AG20443 (cell line): ENCODE results near the gene HACL1.
A peak's percentile ranks its signal among the peaks of the same experiment; 100 is the strongest.

ENCODE experiments used
- DNase-seq: peaks from one replicate; pipeline ENCODE4 v3.0.0; 2012; ENCODE audit warnings: low spot score, mixed read lengths

The HACL1 gene

DNA sequence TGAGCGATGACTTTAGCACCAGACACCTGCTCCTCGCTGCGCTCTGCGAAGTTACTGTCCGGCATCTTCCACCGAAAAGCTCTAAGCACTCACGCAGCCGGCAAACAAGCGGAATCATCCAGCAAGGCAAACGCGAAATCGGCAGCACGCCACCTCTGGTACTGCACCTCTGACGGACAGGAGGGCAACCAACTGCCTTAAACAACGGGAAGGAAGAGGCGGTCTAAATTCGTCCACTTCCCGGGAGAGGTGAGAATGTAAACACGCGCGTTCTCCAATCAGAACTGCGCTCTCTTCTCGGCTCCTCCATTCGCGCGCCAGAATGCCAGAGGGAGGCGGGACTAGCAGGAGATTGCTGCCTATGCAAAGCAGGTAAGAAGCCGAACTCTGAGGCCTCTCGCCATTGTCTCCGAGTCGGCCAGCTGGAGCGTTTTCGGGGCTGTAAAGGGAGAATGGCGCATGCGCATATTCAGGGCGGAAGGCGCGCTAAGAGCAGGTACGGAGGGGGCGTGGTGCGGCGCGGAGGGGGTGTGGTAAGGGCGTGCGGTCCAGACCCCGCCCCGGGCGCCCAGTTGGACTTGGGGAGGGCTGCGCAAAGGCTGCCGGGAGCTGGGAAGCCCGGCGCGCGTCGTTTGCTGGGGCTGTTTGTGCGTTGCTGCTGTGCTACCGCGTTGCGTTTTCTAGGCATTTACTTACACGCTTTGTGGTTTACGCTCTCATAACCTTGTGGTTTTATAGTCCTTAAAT lies at the start of gene HACL1, which contains the start of gene BTD:
Gene HACL1, minus strand, starts transcription at position 171 of the 747 bp plus-strand sequence. Its CDS starts 106 bp downstream, at position 65.
Gene BTD, plus strand, starts transcription at position 347 of the 747 bp plus-strand sequence. CDS start 33,695 bp downstream, outside the sequence.
- peak; percentile 96 for DNase-seq

DNA sequence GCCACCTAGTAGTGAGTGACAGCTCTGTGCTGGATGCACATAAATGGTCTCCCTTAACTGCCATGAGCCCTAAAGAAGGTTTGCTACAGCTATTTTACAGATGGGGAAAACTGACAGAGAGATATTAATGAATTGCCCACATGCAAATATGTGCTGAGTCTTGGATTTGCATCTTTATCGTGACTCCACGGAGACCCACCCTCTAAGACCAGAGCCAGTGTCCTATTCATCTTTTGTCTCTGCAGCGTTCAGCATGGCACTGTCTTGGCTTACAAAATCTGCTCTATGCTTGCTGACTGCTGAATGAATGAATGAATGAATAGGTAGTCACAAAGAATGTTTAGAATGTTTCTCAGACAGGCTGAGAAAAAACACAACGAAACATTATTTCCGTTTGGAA lies 48.5 kb upstream of the HACL1 start:
- no peak for DNase-seq

GRCh38 chr3:15649341-15649740 lies 48.0 kb upstream of the HACL1 start:
- DNase-seq, result no peak

- peak; percentile 74 for DNase-seq
Measured at GRCh38 chr3:15647611-15648167, 46.3 kb upstream of the HACL1 start.

DNA sequence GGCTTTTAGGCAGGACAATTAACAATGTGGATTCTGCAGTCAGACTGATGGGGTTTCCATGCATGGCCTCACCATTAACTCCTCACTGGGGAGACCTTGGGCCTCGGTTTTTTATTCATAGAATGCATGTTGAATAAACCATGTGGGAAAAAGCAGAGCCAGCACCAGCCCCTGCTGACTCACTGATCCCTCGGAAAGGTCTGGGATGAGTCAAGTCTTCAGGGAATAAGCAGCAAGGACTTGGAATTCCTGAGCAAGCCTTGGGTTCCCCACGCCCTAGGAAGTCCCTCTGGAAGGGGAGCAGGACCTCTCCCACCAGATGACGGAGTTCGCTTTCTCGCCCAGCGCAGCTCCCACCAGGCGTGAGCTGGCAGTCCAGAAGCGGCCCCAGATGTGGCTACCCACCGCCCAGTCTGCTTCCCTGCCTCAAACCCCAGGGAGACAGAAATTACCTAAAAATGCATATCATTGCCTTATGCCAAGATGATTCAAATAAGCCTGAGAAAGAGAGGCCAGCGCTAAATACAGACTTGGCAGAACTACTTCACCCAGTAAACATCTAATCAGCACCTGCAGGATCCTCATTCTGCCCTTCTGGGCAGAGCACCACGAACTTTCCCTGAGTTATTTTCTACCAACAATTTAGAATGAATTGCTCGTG lies 45.6 kb upstream of the HACL1 start:
- DNase-seq, result peak; percentile 90

DNA sequence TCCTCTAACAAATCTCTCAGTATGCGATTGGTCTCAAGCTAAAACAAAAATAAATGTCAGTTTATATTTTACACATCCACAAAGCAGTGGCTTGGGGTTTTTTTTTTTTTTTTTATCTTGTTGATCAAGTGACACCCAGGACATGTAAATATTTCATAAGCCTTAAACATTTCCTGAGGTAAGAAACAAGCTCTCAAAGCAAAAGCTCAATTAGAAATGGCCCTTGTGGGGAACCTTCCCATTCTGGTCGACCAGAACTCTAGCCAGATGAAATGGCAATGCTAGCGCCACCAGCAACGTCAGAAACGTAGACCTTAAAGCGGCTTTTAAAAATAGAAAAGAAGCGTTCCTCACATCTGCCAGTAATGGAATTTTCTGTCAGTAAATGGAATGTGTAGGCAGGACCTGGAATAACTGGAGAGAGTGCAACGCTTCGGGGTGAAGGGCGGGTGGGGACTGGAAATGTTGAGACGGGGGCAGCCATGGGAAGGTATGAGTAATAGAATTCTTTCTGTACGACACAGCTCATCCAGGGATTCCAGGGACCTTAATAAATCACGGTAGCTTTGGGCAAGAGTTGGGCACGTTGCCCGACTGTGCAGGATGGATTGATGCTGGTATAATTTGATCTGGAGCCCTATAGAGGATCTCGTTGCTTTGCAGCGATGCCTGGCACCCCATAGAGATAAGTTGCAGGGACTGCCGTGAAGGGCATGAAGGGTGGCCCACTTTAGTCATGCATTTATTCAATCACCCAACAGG lies 44.6 kb upstream of the HACL1 start:
- DNase-seq, result peak; percentile 83

- DNase-seq, result no peak
Measured at GRCh38 chr3:15645246-15645645, 43.9 kb upstream of the HACL1 start.

DNA sequence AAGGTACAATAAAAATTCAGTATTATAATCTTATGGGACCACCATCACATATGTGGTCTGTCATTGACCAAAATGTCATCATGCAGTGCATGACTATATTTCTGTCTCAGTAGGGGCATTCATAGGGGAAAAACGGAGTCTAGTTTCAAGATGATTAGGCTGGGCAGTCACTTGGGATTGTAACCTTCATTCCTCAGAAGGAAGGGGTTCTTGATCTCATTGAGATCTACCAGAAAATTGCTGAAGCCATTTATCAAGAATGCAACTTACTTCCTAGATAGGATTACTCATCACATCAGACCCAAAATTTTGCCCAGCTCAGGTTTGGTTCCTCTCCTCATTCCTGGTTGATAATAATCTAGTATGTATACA lies 37.5 kb upstream of the HACL1 start:
- no peak for DNase-seq

DNA sequence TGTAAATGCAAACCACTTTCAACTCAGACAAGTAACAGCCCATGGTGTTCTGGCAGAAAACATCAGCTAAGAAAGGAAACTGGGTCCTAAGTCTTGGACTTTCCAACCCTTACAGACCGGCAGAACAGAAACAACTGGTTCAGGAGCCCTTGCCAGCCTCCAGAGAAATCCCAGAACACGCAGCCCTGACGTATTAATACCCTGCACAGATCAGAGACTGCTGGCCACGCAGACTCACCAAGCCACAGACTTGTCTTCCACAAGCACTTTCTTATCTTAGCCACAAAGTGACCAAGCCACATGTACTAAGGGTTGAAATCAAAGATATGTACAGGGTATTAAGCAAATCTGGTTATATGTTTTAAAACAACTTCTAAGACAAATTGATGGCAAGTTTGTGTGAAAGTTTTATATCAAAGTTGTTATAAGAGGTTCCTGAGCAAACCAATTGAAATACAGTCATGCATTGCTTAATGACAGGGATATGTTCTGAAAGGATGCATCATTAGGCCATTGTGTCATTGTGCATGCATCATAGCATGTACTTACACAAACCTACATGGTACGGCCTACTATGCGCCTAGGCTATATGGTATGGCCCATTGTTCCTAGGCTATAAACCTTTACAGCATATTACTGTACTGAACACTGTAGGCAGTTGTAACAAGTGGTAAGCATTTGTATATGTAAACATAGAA lies 37.0 kb upstream of the HACL1 start:
- DNase-seq, result no peak

- DNase-seq, result no peak
Measured at GRCh38 chr3:15637131-15637951, 36.0 kb upstream of the HACL1 start.

- peak; percentile 84 for DNase-seq
Measured at GRCh38 chr3:15636028-15636709, 34.8 kb upstream of the HACL1 start.

DNA sequence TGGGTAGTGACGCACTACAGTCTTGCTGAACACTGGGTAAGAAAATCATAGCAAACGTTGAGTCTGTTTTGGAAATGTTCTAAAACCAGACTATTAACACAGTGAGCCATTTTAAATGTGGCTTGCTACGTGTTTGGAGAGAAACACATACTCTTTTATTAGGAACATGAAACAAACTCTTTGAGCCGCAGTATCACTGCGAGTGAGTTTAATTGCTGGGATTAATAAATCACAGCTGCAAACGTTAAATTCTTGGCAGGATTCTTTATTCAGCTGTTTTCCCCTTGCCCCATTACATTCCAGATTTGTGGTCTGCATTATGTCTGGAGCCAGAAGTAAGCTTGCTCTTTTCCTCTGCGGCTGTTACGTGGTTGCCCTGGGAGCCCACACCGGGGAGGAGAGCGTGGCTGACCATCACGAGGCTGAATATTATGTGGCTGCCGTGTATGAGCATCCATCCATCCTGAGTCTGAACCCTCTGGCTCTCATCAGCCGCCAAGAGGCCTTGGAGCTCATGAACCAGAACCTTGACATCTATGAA lies 33.8 kb upstream of the HACL1 start:
- DNase-seq, result peak; percentile 75

- no peak for DNase-seq
Measured at GRCh38 chr3:15634671-15635070, 33.3 kb upstream of the HACL1 start.

DNA sequence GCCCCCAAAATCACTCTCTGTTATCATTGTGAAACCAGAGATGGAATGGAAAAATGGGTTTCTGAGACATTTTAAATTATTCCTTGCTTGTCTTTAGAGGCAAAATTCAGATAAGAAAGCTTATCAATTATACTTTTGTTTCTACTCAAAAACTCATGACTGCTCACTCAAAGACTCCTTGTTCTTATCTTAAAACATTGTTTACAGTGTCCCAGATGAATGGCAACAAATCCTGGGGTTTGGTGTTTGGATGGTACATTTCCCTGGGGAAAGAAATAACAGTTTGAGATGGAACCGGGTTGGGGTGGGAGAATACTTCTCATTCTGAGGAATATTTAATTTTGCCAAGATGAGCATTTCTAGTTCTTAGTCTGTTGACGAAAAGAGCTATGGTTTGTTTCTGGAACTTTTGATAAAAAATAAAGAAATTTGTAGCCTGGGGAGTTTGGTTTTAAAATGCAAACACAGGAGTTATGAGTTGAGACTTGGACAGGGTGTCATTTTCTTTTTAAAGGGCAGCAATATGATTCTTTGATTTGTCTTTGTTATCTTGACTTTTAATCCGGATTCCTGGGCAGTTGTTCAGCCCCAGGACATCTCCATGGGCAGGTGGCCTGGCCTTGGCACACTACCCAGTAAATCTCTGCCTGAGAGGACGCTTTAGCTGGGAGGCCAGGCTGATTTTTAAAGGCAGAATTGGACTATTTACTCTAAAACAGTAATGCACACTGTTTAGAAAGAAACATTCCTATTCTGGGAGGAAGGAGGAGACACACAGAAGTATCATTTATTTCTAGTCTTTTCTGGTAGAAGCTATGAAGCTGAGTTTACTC lies 32.6 kb upstream of the HACL1 start:
- no peak for DNase-seq

GRCh38 chr3:15633159-15633558 lies 31.8 kb upstream of the HACL1 start:
- DNase-seq, result no peak

DNA sequence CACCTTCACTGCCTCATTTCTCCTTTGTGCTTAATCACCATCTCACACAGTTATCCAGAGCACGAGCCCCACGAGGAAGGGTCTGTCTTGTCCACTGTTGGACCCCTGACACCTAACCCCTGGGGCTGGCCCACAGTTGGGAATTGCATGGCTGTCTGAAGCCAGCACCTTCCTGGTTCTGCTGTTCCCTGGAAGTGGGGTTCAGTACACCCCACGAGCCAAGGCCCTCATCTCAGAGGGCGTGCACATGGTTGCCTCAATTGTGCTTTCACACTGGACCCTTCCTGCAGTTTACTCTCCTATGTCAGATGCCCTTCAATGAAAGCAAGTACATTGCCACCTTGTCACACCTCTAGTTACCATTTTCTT lies 30.8 kb upstream of the HACL1 start:
- DNase-seq, result no peak

DNA sequence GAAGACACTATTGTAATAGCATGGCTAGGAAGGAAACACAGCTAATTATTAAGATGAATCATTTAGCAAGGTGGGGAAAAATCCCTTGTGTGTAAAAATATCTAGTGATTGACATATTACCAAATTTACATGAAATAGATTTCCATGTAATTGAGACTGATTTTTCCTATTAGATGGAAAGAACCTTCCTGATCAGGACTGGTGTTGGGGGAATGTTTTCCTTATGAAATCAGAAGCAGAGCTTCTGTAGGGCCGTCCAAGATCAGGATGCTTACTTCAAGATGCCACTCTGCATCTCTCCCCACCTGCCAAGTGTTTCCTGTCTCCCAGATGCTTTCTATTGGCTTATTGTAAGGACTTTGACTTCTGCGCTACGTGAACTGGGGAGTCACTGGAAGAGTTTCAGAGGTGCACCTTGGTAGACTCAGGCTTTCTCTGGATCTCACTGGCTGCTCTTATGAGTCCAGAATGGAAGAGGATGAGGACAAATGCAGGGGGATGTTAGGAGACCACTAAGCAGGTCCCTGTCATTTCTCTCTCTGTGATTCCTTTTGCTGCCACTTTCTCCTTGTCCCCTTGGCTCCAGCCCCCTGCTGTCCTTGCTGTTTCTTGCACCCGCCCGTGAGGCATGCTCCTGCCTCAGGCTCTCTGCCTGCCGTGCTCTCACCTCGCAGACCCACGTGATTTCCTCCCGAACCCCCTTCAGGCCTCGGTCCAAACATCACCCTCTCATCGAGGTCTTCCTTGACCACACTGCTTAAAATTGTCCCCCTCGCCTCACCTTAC lies 30.2 kb upstream of the HACL1 start:
- DNase-seq, result no peak

- peak; percentile 25 for DNase-seq
Measured at GRCh38 chr3:15630646-15631350, 29.4 kb upstream of the HACL1 start.
